Liver (tissue), 9 donors: ENCODE results near the gene FRMPD4. TPM values are rescaled to one million over a fixed set of nuclear protein-coding genes. Genes with fewer than 3 reads are reported as not detected.

ENCODE experiments used
- DNase-seq: peaks from one replicate; pipeline ENCODE4 v3.0.0-alpha.2; 2017; ENCODE audit warnings: low spot score
- H3K27ac ChIP-seq, 2 donors: one replicate each; pipeline ENCODE4 v1.7.0; 2013; ENCODE audit warnings: inconsistent platforms in 2 of 2, low read length in 2 of 2, control low read depth in 1 of 2, low read depth in 1 of 2, mild to moderate bottlenecking in 1 of 2
- H3K27me3 ChIP-seq, 4 donors: one replicate each; pipeline versions ENCODE4 v1.6.1 to v1.7.0; 2013; ENCODE audit warnings: low read length in 3 of 4, inconsistent platforms in 1 of 4, mild to moderate bottlenecking in 1 of 4, moderate library complexity in 1 of 4; ENCODE audit not compliant: control insufficient read depth in 4 of 4, insufficient read depth in 4 of 4
- H3K36me3 ChIP-seq, 4 donors: one replicate each; pipeline versions ENCODE4 v1.6.1 to v1.7.0; 2013; ENCODE audit warnings: low read length in 3 of 4, mild to moderate bottlenecking in 3 of 4, low read depth in 1 of 4, moderate library complexity in 1 of 4; ENCODE audit not compliant: control insufficient read depth in 4 of 4, insufficient read depth in 3 of 4
- H3K4me1 ChIP-seq, 4 donors: one replicate each; pipeline versions ENCODE4 v1.6.1 to v1.7.0; 2013; ENCODE audit warnings: low read length in 3 of 4, mild to moderate bottlenecking in 3 of 4, moderate library complexity in 1 of 4; ENCODE audit not compliant: control insufficient read depth in 4 of 4, insufficient read depth in 4 of 4
- H3K4me3 ChIP-seq, 3 donors: one replicate each; pipeline versions ENCODE4 v1.6.1 to v1.7.0; 2013; ENCODE audit warnings: low read length in 3 of 3, control low read depth in 1 of 3, low read depth in 1 of 3, mild to moderate bottlenecking in 1 of 3
- H3K9ac ChIP-seq, 2 donors: one replicate each; pipeline ENCODE4 v1.7.0; 2013; ENCODE audit warnings: low read length in 2 of 2, mild to moderate bottlenecking in 2 of 2, moderate library complexity in 2 of 2, control low read depth in 1 of 2, low read depth in 1 of 2
- H3K9me3 ChIP-seq, 4 donors: one replicate each; pipeline versions ENCODE4 v1.6.1 to v1.7.0; 2013; ENCODE audit warnings: low read length in 3 of 4; ENCODE audit not compliant: control insufficient read depth in 4 of 4
- EGR1 ChIP-seq, 2 donors: IDR thresholded peaks; 2 replicates each; pipeline ENCODE4 v1.6.1; 2016 to 2018; ENCODE audit warnings: antibody characterized with exemption in 2 of 2, low read depth in 2 of 2
- FOXA1 ChIP-seq: IDR thresholded peaks from 2 replicates; pipeline ENCODE4 v1.6.1; 2016; ENCODE audit warnings: antibody characterized with exemption
- FOXA2 ChIP-seq: IDR thresholded peaks from 2 replicates; pipeline ENCODE4 v1.6.1; 2016; ENCODE audit warnings: antibody characterized with exemption
- GABPA ChIP-seq, 2 donors: IDR thresholded peaks in 1 of 2; conservative IDR thresholded peaks in 1 of 2; 2 replicates each; pipeline ENCODE4 v1.6.1; 2016; ENCODE audit warnings: antibody characterized with exemption in 2 of 2, mild to moderate bottlenecking in 1 of 2, moderate library complexity in 1 of 2
- HNF4A ChIP-seq, 2 donors: conservative IDR thresholded peaks; 2 replicates each; pipeline ENCODE4 v1.6.1; 2016; ENCODE audit warnings: antibody characterized with exemption in 2 of 2, mild to moderate bottlenecking in 2 of 2
- JUND ChIP-seq, 2 donors: IDR thresholded peaks; 2 replicates each; pipeline ENCODE4 v1.6.1; 2016; ENCODE audit warnings: antibody characterized with exemption in 2 of 2
- NR2F2 ChIP-seq: IDR thresholded peaks from 2 replicates; pipeline ENCODE4 v1.6.1; 2016; ENCODE audit warnings: antibody characterized with exemption
- RXRA ChIP-seq, 2 donors: IDR thresholded peaks; 2 replicates each; pipeline ENCODE4 v1.6.1; 2017 to 2018; ENCODE audit warnings: antibody characterized with exemption in 2 of 2, mild to moderate bottlenecking in 1 of 2
- SP1 ChIP-seq: IDR thresholded peaks from 2 replicates; pipeline ENCODE4 v1.6.1; 2018; ENCODE audit warnings: antibody characterized with exemption, mild to moderate bottlenecking
- TAF1 ChIP-seq: conservative IDR thresholded peaks from 2 replicates; pipeline ENCODE4 v1.6.1; 2016; ENCODE audit warnings: antibody characterized with exemption, mild to moderate bottlenecking
- WGBS: extraction: QIAGEN DNeasy Blood & Tissue Kit; methylation state at CpG from one replicate; pipeline ENCODE4 v1.1.7; 2013; 5-methylcytosine and 5-hydroxymethylcytosine counted together
- polyA plus RNA-seq, 2 donors: library from polyadenylated mRNA; stranded (reverse) in 1 of 2; unstranded in 1 of 2; fragments of 200-250 nt in 1 of 2; fragments of >200 nt in 1 of 2; fragmentation: Nextera tagmentation in 1 of 2; extraction: Ambion mirVana in 1 of 2; gene quantifications; one replicate each; pipeline versions ENCODE4 v1.2.1 to v1.2.3, GENCODE V29; 2013 to 2015
- total RNA-seq, 2 donors: library from RNA; depleted of rRNA; stranded (reverse); fragments of >200 nt; gene quantifications; one replicate each; pipeline ENCODE4 v1.2.3, GENCODE V29; 2014
- TF ChIP-seq, protein P1 (sequence below): IDR thresholded peaks from 2 replicates; pipeline ENCODE4 v1.6.1; 2016; ENCODE audit warnings: antibody characterized with exemption, mild to moderate bottlenecking
- TF ChIP-seq, protein P2 (sequence below): IDR thresholded peaks from 2 replicates; pipeline ENCODE4 v1.6.1; 2016; ENCODE audit warnings: antibody characterized with exemption
- TF ChIP-seq, protein P3 (sequence below): IDR thresholded peaks from 2 replicates; pipeline ENCODE4 v1.6.1; 2016; ENCODE audit warnings: antibody characterized with exemption
- donor health status: healthy.
- donor health status: healthy.
- donor health status: healthy.
- donor health status: healthy.
- donor health status: healthy.

FRMPD4 gene
- total and polyA plus RNA-seq, 4 donors = 0.01 to 0.08 (median 0.03) TPM; not detected in 1

DNA sequence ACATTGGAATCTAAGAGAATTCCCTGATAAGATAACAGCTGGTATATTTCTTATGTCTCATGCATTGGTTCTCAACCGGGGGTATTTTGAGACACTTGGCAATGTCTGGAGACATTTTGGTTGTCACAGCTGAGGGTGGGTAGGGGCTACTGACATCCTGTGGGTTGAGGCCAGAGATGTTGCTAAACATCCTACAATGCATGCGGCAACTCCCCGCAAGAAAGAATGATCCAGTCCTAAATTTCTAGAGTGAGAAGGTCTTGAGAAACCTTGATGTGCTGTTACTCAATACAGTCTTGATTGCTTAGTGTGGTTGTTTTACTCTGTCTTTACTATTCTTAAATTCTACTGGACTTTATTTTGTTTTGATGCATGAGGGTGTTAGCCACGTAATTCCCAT, 287.2 kb downstream of the FRMPD4 start:
- no peak for TF ChIP-seq HNF4A (conservative IDR thresholded peaks at IDR 0.05)
- TF ChIP-seq RXRA (IDR thresholded peaks at IDR 0.05) = no peak
- no peak for TF ChIP-seq NR2F2
- TF ChIP-seq, protein P1, sequence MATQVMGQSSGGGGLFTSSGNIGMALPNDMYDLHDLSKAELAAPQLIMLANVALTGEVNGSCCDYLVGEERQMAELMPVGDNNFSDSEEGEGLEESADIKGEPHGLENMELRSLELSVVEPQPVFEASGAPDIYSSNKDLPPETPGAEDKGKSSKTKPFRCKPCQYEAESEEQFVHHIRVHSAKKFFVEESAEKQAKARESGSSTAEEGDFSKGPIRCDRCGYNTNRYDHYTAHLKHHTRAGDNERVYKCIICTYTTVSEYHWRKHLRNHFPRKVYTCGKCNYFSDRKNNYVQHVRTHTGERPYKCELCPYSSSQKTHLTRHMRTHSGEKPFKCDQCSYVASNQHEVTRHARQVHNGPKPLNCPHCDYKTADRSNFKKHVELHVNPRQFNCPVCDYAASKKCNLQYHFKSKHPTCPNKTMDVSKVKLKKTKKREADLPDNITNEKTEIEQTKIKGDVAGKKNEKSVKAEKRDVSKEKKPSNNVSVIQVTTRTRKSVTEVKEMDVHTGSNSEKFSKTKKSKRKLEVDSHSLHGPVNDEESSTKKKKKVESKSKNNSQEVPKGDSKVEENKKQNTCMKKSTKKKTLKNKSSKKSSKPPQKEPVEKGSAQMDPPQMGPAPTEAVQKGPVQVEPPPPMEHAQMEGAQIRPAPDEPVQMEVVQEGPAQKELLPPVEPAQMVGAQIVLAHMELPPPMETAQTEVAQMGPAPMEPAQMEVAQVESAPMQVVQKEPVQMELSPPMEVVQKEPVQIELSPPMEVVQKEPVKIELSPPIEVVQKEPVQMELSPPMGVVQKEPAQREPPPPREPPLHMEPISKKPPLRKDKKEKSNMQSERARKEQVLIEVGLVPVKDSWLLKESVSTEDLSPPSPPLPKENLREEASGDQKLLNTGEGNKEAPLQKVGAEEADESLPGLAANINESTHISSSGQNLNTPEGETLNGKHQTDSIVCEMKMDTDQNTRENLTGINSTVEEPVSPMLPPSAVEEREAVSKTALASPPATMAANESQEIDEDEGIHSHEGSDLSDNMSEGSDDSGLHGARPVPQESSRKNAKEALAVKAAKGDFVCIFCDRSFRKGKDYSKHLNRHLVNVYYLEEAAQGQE = no peak
- TF ChIP-seq JUND (IDR thresholded peaks at IDR 0.05) = no peak
- no peak for TF ChIP-seq SP1
- TF ChIP-seq, protein P2, sequence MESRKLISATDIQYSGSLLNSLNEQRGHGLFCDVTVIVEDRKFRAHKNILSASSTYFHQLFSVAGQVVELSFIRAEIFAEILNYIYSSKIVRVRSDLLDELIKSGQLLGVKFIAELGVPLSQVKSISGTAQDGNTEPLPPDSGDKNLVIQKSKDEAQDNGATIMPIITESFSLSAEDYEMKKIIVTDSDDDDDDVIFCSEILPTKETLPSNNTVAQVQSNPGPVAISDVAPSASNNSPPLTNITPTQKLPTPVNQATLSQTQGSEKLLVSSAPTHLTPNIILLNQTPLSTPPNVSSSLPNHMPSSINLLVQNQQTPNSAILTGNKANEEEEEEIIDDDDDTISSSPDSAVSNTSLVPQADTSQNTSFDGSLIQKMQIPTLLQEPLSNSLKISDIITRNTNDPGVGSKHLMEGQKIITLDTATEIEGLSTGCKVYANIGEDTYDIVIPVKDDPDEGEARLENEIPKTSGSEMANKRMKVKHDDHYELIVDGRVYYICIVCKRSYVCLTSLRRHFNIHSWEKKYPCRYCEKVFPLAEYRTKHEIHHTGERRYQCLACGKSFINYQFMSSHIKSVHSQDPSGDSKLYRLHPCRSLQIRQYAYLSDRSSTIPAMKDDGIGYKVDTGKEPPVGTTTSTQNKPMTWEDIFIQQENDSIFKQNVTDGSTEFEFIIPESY = no peak
- TF ChIP-seq, protein P3, sequence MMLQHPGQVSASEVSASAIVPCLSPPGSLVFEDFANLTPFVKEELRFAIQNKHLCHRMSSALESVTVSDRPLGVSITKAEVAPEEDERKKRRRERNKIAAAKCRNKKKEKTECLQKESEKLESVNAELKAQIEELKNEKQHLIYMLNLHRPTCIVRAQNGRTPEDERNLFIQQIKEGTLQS = no peak
- TF ChIP-seq FOXA1 = no peak
- TF ChIP-seq TAF1 = no peak
- TF ChIP-seq EGR1 (IDR thresholded peaks at IDR 0.05; ENCODE audit: low read depth in 2 of 2) = no peak
- WGBS = 79% methylated on average over 4 of the region's 4 CpGs
- Histone ChIP-seq H3K27ac (no peak overlapping the region), H3K4me3 (no peak overlapping the region), H3K36me3 (no peaks in the 10 kb centered on the region), H3K27me3 (no peaks in the 10 kb centered on the region), H3K9ac (no peak overlapping the region), H3K9me3 (no peaks in the 10 kb centered on the region), H3K4me1 (no peaks in the 10 kb centered on the region)
- no peak for DNase-seq

DNA sequence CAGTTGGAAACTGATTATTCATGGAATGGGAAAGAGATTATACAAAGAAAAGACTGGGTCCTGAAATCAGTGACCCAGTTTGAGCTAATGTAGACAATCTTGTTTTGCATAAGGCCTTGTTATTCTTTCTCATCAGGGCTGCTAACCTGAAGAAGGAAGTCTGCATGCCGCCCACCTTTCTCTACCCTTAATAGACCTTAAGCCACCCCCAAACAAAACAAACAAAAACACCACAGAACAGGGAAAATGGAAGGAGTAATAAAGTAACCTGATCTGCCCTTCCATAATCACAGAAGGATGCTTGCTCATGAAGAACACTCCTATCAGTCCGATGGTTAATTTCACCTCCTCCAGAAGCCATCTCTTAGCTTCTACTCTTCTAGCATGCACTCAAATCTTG, 288.1 kb downstream of the FRMPD4 start:
- no peak overlapping the region for H3K4me3 ChIP-seq
- H3K36me3 ChIP-seq = no peaks in the 10 kb centered on the region
- H3K27me3 ChIP-seq = no peaks in the 10 kb centered on the region
- no peak overlapping the region for H3K27ac ChIP-seq
- no peaks in the 10 kb centered on the region for H3K4me1 ChIP-seq
- 76% methylated on average over 2 of the region's 2 CpGs for WGBS
- H3K9ac ChIP-seq = no peak overlapping the region
- TF ChIP-seq GABPA (IDR thresholded peaks at IDR 0.05 in 1 of 2, conservative IDR thresholded peaks at IDR 0.05 in 1 of 2) (no peak), FOXA2 (no peak)
- H3K9me3 ChIP-seq = no peaks in the 10 kb centered on the region
- no peak for DNase-seq

DNA sequence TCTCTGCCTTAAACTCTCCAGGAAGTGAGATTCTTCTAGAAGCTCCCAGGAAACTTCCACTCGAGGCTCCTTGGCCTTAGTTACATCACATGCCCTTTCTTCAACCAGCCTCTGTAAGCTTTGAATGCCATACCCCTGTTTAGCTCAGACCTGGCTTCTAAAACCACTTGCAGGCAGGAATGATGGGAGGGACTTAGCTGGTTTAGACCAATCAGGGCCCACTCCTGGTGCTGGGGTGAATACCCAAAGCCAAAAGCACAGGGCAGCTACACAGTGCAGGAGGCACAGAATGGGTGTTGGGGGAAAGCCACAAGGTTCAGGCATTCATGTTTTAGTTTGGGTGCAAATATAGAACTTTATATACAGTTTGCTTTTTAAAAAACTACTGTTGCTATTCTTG, 296.2 kb downstream of the FRMPD4 start:
- no peak overlapping the region for H3K27ac ChIP-seq
- no peaks in the 10 kb centered on the region for H3K4me1 ChIP-seq
- no peaks in the 10 kb centered on the region for H3K36me3 ChIP-seq
- no peak for TF ChIP-seq RXRA (IDR thresholded peaks at IDR 0.05)
- no peak overlapping the region for H3K9ac ChIP-seq
- WGBS = 26% methylated on average over 1 of the region's 1 CpG
- H3K4me3 ChIP-seq = no peak overlapping the region
- H3K27me3 ChIP-seq = peaks cover 0 to 4% (median 0%) of the 10 kb centered on the region in 4 donors
- H3K9me3 ChIP-seq = no peaks in the 10 kb centered on the region
- DNase-seq = no peak
